Loucy (cell line): ENCODE measurements around the gene HSF2.

Experiments used
- H2AFZ ChIP-seq: fragments of 200-600 bp; sonication (generic); 2 replicates; pipeline ENCODE4 v1.6.0; 2016; ENCODE audit warnings: antibody characterized with exemption, mild to moderate bottlenecking, low read length, moderate library complexity
- H3F3A ChIP-seq: fragments of 200-600 bp; 2 replicates; pipeline ENCODE4 v1.6.0; 2016; ENCODE audit warnings: antibody characterized with exemption, low read depth, mild to moderate bottlenecking
- H3K27me3 ChIP-seq: fragments of 200-600 bp; sonication (generic); 2 replicates; pipeline ENCODE4 v1.6.1; 2014; ENCODE audit warnings: low read length, mild to moderate bottlenecking; ENCODE audit not compliant: insufficient read depth, poor library complexity, severe bottlenecking
- H3K36me3 ChIP-seq: fragments of 200-600 bp; sonication (generic); 2 replicates; pipeline ENCODE4 v1.6.1; 2016; ENCODE audit warnings: low read length; ENCODE audit not compliant: insufficient read depth
- H3K4me1 ChIP-seq: fragments of 200-600 bp; sonication (generic); 2 replicates; pipeline ENCODE4 v1.5.1; 2014; ENCODE audit warnings: low read length, mild to moderate bottlenecking; ENCODE audit not compliant: insufficient read depth, poor library complexity, severe bottlenecking
- H3K4me2 ChIP-seq: fragments of 200-600 bp; sonication (generic); 2 replicates; pipeline ENCODE4 v1.6.0; 2014; ENCODE audit warnings: antibody characterized with exemption, low read length, low read depth, mild to moderate bottlenecking; ENCODE audit not compliant: poor library complexity, severe bottlenecking
- H3K4me3 ChIP-seq: fragments of 200-600 bp; sonication (generic); 2 replicates; pipeline ENCODE4 v1.5.1; 2014; ENCODE audit warnings: low read length, mild to moderate bottlenecking, mixed read lengths; ENCODE audit not compliant: poor library complexity, severe bottlenecking
- H3K79me2 ChIP-seq: fragments of 200-600 bp; sonication (generic); 2 replicates; pipeline ENCODE4 v1.6.1; 2014; ENCODE audit warnings: low read length; ENCODE audit not compliant: insufficient read depth
- H3K9ac ChIP-seq: fragments of 200-600 bp; sonication (generic); 2 replicates; pipeline ENCODE4 v1.6.0; 2014; ENCODE audit warnings: mild to moderate bottlenecking, low read depth, low read length, moderate library complexity; ENCODE audit not compliant: poor library complexity, severe bottlenecking
- H3K9me2 ChIP-seq: fragments of 200-600 bp; sonication (generic); replicated peaks from 2 replicates; pipeline ENCODE4 v1.6.1; 2016; ENCODE audit warnings: low read depth, low read length, mixed read lengths
- H3K9me3 ChIP-seq: fragments of 200-600 bp; sonication (generic); 2 replicates; pipeline ENCODE4 v1.6.1; 2014; ENCODE audit warnings: mild to moderate bottlenecking, antibody characterized with exemption, low read length, low read depth; ENCODE audit not compliant: insufficient read depth
- H4K20me1 ChIP-seq: fragments of 200-600 bp; sonication (generic); 2 replicates; pipeline ENCODE4 v1.6.0; 2014; ENCODE audit warnings: antibody characterized with exemption, low read length, mild to moderate bottlenecking; ENCODE audit not compliant: insufficient read depth, poor library complexity, severe bottlenecking
- CTCF ChIP-seq: fragments of 200-600 bp; sonication (generic); conservative IDR thresholded peaks from 2 replicates; pipeline ENCODE4 v1.5.1; 2014; ENCODE audit warnings: mild to moderate bottlenecking, antibody characterized with exemption, low read length
- EZH2phosphoT487 ChIP-seq: fragments of 200-600 bp; IDR thresholded peaks from 2 replicates; pipeline ENCODE4 v1.6.1; 2018; ENCODE audit warnings: antibody characterized with exemption, mild to moderate bottlenecking, moderate library complexity, borderline replicate concordance

The HSF2 gene

DNA sequence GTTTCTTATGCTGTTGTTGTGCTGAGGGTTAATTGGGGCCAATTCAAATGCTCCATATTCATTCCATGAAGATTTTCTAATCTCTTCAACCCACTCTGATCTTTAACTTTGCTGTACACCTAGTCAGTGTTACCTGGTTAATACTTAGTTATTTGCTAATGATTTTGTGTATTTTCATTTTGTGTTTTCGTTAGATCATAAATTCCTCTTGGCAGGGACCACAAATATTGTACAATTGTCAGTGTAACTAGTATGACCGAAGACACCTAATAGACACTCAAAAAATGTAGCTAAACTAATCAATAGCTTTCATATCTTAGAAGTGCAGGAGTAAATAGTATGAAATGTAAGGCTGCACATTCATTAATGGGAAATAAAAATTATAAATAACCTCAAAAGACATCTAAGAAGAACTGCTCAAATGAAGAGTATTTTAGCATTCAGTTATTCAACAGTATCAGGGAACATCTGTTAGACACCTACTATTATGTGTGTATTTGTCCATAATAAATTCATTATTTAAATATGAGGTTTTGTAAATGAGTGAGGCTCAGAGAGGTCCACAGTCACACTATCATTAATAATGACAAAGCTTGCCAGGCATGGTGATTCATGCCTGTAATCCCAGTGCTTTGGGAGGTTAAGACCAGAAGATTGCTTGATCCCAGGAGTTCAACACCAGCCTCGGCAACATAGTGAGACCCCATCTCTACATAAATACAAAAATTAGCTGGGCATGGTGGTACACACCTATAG lies 13.4 kb upstream of the HSF2 start:
- TF ChIP-seq EZH2phosphoT487 (no peak), CTCF (no peak)
- no peaks in the 10 kb centered on the region for H3K27me3 ChIP-seq

GRCh38 chr6:122388945-122389344 lies 10.5 kb upstream of the HSF2 start:
- Histone ChIP-seq H3K79me2 (no peaks in the 10 kb centered on the region), H2AFZ (no peak overlapping the region), H3F3A (no peaks in the 10 kb centered on the region), H3K36me3 (no peaks in the 10 kb centered on the region), H3K4me2 (no peak overlapping the region), H3K4me3 (no peak overlapping the region), H3K9me2 (no peaks in the 10 kb centered on the region), H3K9ac (no peak overlapping the region), H3K9me3 (no peaks in the 10 kb centered on the region), H3K4me1 (no peaks in the 10 kb centered on the region), H4K20me1 (no peaks in the 10 kb centered on the region), H3K27me3 (no peaks in the 10 kb centered on the region)
- TF ChIP-seq CTCF (no peak), EZH2phosphoT487 (no peak)

More for the DNA sequence above, 13.4 kb upstream of the HSF2 start:
- Histone ChIP-seq H3K36me3 (no peaks in the 10 kb centered on the region), H3K4me1 (no peaks in the 10 kb centered on the region), H3K4me3 (no peak overlapping the region), H2AFZ (no peak overlapping the region), H3K79me2 (no peaks in the 10 kb centered on the region), H3K9me2 (no peaks in the 10 kb centered on the region), H3K4me2 (no peak overlapping the region), H3F3A (no peaks in the 10 kb centered on the region), H3K9ac (no peak overlapping the region), H4K20me1 (no peaks in the 10 kb centered on the region), H3K9me3 (no peaks in the 10 kb centered on the region)

DNA sequence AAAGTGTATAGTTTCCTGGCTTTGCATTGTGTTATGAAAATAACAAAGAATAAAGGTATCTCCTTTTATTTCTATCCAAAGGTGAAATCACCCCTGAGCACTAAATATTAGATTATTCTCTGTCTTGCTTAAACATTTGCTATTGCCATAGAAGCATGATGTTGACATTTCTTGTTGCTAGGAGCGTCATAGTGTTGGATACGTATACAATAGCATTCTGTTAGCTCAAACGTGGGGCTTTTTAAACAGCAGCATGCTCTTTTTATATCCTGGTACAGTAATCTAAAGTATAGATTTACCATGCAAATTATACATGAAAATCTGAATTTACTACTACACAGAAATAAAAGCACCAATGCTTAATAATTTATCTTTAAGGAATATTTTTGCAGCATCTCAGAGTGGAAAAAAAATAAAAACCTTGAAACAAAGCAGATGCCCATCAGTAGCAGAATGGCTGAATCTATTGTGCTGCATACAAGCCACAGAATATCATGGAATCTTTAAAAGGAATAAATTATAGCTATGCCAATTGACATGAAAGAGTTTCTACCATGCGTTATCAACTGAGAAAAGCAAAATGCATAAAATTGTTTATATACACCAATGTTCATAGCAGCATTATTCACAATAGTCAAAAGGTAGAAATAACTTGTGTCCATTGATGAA lies 9.6 kb upstream of the HSF2 start:
- no peak overlapping the region for H3K9ac ChIP-seq
- H3K4me1 ChIP-seq, result no peaks in the 10 kb centered on the region
- no peaks in the 10 kb centered on the region for H3K79me2 ChIP-seq
- no peak for TF ChIP-seq CTCF
- H3K36me3 ChIP-seq, result no peaks in the 10 kb centered on the region
- no peak overlapping the region for H3K4me3 ChIP-seq
- no peaks in the 10 kb centered on the region for H3K9me2 ChIP-seq
- no peaks in the 10 kb centered on the region for H3K27me3 ChIP-seq
- H2AFZ ChIP-seq, result no peak overlapping the region
- H3F3A ChIP-seq, result no peaks in the 10 kb centered on the region
- H4K20me1 ChIP-seq, result no peaks in the 10 kb centered on the region
- no peaks in the 10 kb centered on the region for H3K9me3 ChIP-seq
- no peak overlapping the region for H3K4me2 ChIP-seq
